Adrenal gland (tissue), 5 donors: Measurements from ENCODE around the gene TIMP2.

Source experiments
- POLR2A ChIP-seq, 2 donors: fragments of 450-650 bp; IDR thresholded peaks; one replicate each; pipeline ENCODE4 v1.6.1; 2017; ENCODE audit warnings: antibody characterized with exemption in 2 of 2, mild to moderate bottlenecking in 2 of 2, moderate library complexity in 1 of 2
- TF ChIP-seq, protein P1 (sequence below), 6 experiments: fragments of 450-650 bp in 4 of 6; fragments of 200-600 bp in 2 of 6; sonication (generic) in 1 of 6; IDR thresholded peaks; 1 replicate in 5 of 6; 2 replicates in 1 of 6; pipeline versions ENCODE4 v1.5.1 to v1.8.0; 2016 to 2021; ENCODE audit warnings: antibody characterized with exemption in 6 of 6, mild to moderate bottlenecking in 2 of 6, moderate library complexity in 1 of 6
- donor health status: DM: no; HTN: no; CAD: no.

DNA sequence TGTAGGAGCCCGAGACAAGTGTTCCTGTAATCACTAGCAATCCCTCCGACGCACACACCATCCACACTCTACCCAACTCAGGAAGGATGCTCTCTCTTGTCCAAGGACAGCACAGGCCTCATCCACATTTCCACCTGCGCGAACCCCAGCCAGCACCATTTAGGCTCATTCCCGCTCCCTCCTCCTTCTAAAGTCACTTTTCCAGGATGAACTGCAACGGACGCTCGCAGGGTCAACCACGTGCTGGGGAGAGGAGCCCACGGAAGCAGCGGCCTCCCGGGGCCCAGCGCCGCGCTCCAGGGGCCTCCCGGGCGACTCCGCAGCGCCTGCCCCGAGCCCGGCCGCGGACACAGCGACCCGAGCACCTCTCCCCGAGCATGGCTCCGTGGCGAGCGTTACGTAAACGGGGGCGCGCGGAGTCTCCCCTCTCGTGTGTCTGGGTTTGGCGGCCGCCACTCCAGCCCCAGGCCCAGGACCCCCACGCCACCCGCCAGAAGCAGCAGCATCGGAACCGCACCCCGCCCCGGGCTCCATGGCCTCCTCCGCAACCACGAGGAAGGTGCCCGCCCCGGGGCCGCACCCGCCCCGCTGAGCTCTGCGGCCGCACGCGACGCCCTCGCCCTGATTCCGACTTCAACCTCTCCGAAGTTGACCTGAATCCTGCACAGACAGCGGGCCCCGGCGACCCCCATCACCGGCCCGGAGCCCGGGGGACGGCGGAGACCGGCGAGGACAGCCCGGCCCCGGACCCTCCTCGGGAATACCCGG is 85.2 kb downstream of the TIMP2 start:
- TF ChIP-seq, protein P1, sequence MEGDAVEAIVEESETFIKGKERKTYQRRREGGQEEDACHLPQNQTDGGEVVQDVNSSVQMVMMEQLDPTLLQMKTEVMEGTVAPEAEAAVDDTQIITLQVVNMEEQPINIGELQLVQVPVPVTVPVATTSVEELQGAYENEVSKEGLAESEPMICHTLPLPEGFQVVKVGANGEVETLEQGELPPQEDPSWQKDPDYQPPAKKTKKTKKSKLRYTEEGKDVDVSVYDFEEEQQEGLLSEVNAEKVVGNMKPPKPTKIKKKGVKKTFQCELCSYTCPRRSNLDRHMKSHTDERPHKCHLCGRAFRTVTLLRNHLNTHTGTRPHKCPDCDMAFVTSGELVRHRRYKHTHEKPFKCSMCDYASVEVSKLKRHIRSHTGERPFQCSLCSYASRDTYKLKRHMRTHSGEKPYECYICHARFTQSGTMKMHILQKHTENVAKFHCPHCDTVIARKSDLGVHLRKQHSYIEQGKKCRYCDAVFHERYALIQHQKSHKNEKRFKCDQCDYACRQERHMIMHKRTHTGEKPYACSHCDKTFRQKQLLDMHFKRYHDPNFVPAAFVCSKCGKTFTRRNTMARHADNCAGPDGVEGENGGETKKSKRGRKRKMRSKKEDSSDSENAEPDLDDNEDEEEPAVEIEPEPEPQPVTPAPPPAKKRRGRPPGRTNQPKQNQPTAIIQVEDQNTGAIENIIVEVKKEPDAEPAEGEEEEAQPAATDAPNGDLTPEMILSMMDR (IDR thresholded peaks at IDR 0.05), result no peak
- peak in 1 of 2 donors; percentile 21 for TF ChIP-seq POLR2A (IDR thresholded peaks at IDR 0.05)
